Testis (tissue), 2 donors: ENCODE measurements around the gene ZNF521.

Source experiments
- POLR2A ChIP-seq: fragments of 450-650 bp; IDR thresholded peaks from one replicate; pipeline ENCODE4 v1.6.1; 2017; ENCODE audit warnings: antibody characterized with exemption, mild to moderate bottlenecking, moderate library complexity
- TF ChIP-seq, protein P1 (sequence below), 3 experiments: fragments of 450-650 bp in 2 of 3; fragments of 200-600 bp in 1 of 3; sonication (generic) in 1 of 3; IDR thresholded peaks; one replicate each; pipeline ENCODE4 v1.5.1; 2016 to 2019; ENCODE audit warnings: antibody characterized with exemption in 3 of 3, mild to moderate bottlenecking in 2 of 3, moderate library complexity in 1 of 3

DNA sequence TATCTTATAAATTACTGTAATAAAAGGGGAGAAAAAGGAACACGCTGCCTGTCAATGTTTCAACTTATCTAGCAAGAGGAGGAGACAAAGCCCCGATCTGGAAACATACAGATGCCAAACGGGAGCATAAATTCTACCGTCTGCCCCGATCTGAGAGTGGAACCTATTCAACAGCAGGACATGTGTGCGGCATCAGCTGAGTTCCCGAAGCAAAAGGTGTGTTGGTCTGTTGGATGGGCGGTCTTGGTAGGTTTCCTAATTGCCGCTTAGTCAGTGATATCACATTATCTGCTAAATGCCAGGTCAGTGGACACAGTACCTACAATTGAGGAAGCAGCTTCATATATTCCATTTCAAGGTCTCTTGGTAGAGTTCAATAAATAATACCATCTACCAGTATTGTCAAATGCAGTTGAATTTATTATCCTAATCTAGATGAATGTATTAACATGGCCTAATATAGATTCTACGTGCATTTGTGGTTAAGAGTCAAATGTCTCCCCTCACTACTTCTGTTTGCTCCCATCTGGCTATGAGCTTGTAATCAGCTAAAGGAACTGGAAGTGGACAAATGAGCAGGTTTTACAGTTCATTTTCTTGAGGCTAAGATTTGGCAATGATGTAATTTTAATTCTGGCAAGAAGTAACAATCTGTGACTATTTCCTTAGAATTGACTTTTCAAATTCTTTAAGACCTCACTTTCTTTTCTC lies 219.0 kb downstream of the ZNF521 start:
- TF ChIP-seq, protein P1, sequence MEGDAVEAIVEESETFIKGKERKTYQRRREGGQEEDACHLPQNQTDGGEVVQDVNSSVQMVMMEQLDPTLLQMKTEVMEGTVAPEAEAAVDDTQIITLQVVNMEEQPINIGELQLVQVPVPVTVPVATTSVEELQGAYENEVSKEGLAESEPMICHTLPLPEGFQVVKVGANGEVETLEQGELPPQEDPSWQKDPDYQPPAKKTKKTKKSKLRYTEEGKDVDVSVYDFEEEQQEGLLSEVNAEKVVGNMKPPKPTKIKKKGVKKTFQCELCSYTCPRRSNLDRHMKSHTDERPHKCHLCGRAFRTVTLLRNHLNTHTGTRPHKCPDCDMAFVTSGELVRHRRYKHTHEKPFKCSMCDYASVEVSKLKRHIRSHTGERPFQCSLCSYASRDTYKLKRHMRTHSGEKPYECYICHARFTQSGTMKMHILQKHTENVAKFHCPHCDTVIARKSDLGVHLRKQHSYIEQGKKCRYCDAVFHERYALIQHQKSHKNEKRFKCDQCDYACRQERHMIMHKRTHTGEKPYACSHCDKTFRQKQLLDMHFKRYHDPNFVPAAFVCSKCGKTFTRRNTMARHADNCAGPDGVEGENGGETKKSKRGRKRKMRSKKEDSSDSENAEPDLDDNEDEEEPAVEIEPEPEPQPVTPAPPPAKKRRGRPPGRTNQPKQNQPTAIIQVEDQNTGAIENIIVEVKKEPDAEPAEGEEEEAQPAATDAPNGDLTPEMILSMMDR (IDR thresholded peaks at IDR 0.05) = no peak
- no peak for TF ChIP-seq POLR2A
